Erythroblast (primary cell): Measurements from ENCODE around the gene RIC8B.

Experiments used
- GATA1 ChIP-seq: IDR thresholded peaks from 2 replicates; pipeline ENCODE4 v1.6.1; 2011; ENCODE audit warnings: low read depth, mild to moderate bottlenecking, control low read depth, low read length, moderate library complexity
- POLR2A ChIP-seq: IDR thresholded peaks from 2 replicates; pipeline ENCODE4 v1.6.1; 2011; ENCODE audit warnings: mild to moderate bottlenecking, low read length

DNA sequence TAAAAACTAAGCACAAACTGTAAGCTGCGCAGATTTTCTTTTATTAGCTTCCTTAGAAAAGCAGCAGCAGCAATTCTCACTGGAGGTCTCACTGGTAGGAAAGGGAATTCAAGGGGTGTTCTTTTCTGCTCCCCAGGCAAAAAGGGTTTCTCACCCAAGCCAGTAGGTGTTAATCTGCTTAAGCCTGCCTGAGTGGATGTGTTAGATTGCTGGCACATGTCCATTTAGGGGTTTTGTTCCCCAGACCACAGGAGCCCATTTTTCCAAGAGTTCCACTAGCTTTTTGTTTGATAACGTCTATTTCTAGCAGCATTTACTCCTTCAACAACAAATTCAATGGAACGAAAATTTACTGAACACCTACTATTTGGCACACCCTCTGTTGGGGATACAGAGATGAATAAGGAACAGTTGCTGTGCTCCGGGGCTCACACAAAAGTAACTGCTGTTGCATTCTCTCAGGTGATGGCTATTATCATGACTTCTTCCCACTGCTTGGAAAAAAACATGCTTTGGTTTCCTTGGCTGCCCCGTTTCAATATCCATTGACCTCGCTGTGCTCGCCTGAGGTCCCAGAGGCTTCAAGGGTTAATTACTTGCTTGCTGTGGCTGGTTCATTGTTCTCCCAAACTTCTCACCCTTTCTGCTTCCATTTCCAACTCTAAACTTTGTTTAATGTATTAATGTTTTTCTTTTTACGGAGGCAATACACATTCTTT lies 31.1 kb upstream of the RIC8B start:
- no peak for TF ChIP-seq POLR2A
- no peak for TF ChIP-seq GATA1
